ENCODE measurements around the gene NRROS. TPM values are rescaled to one million over a fixed set of nuclear protein-coding genes. Genes with fewer than 3 reads are reported as not detected.

Gene NRROS
- total RNA-seq, 1 donor: 0.72 TPM

DNA sequence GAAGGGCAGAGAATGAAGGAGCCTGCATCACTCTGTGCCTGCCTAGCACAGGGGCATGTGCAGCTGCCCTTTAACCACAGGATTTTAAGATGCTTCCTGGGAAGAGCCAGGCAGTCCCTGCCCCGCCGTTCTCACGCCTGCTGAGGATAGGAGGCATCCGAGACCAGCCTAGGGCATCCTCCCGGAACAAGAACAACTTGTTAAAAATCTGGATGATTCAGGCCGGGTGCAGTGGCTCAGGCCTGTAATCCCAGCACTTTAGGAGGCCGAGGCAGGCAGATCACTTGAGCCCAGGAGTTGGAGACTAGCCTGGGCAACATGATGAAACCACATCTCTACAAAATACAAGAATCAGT lies 15.2 kb downstream of the NRROS start:
- H3K27me3 ChIP-seq (ENCODE audit: insufficient read depth, low read length): no peaks in the 10 kb centered on the region
- H3K9me3 ChIP-seq (ENCODE audit: low read depth, low read length): no peaks in the 10 kb centered on the region
- DNase-seq (ENCODE audit: insufficient read length, low spot score, missing footprints): peak; percentile 62
- H3K4me2 ChIP-seq (ENCODE audit: insufficient read depth, low read length): no peak overlapping the region
- H3K27ac ChIP-seq (ENCODE audit: low read depth, low read length): no peak overlapping the region
- H3K4me3 ChIP-seq (ENCODE audit: insufficient read depth, low read length): no peak overlapping the region
- H4K20me1 ChIP-seq (ENCODE audit: insufficient read depth, low read length): no peaks in the 10 kb centered on the region
- peaks cover 11% of the 10 kb centered on the region for H3K4me1 ChIP-seq (ENCODE audit: insufficient read depth, low read length)
- H3K36me3 ChIP-seq (ENCODE audit: insufficient read depth, low read length): no peaks in the 10 kb centered on the region
- no peaks in the 10 kb centered on the region for H3K79me2 ChIP-seq (ENCODE audit: insufficient read depth, low read length)
- H2AFZ ChIP-seq (ENCODE audit: low read length): no peak overlapping the region
- no peak for TF ChIP-seq CTCF (IDR thresholded peaks at IDR 0.05; ENCODE audit: extremely low read depth, low read depth, low read length)

DNA sequence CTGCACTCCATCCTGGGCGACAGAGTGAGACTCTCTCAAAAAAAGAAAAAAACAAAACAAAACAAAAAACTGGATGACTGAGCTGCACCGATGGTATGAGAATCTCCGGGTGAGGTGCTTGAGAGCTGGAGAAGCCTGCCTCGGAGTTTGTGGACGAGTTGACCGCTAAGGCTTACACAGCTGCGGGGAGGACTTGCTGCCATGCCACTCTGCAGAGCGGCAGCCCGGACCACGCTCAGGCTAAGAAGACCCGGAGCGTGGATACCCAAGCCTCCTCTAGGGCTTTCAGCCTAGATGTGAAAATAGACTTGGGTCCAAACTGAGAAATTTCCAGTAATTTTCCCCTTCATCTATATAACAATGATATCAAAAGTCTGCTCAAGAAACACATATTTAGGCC lies 16.0 kb downstream of the NRROS start:
- no peaks in the 10 kb centered on the region for H4K20me1 ChIP-seq (ENCODE audit: insufficient read depth, low read length)
- no peak overlapping the region for H2AFZ ChIP-seq (ENCODE audit: low read length)
- no peak overlapping the region for H3K4me2 ChIP-seq (ENCODE audit: insufficient read depth, low read length)
- no peaks in the 10 kb centered on the region for H3K79me2 ChIP-seq (ENCODE audit: insufficient read depth, low read length)
- H3K27ac ChIP-seq (ENCODE audit: low read depth, low read length): no peak overlapping the region
- H3K36me3 ChIP-seq (ENCODE audit: insufficient read depth, low read length): no peaks in the 10 kb centered on the region
- H3K9me3 ChIP-seq (ENCODE audit: low read depth, low read length): no peaks in the 10 kb centered on the region
- H3K27me3 ChIP-seq (ENCODE audit: insufficient read depth, low read length): no peaks in the 10 kb centered on the region
- H3K4me3 ChIP-seq (ENCODE audit: insufficient read depth, low read length): no peak overlapping the region
- H3K4me1 ChIP-seq (ENCODE audit: insufficient read depth, low read length): peaks cover 10% of the 10 kb centered on the region
- TF ChIP-seq CTCF (IDR thresholded peaks at IDR 0.05; ENCODE audit: extremely low read depth, low read depth, low read length): no peak
- no peak for DNase-seq (ENCODE audit: insufficient read length, low spot score, missing footprints)

DNA sequence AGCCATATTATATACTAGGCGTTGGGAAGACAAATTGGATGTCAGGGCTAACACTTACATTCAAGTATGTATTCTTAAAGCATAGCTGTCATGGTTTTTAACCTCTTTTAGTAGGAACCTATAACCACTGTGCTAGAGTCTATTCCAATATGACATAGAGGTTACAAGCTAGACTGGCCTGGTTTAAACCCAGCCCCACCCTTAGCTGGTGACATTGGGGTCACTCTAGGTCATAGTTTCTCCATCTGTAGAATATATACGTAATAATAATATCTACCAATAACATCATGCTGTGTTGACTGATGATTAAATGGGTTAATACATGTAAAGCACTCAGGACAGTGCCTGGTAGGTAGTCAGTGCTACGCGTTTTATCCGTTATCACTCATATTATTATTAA lies 16.7 kb downstream of the NRROS start:
- no peaks in the 10 kb centered on the region for H4K20me1 ChIP-seq (ENCODE audit: insufficient read depth, low read length)
- peak; percentile 17 for DNase-seq (ENCODE audit: insufficient read length, low spot score, missing footprints)
- H3K4me1 ChIP-seq (ENCODE audit: insufficient read depth, low read length): peaks cover 6% of the 10 kb centered on the region
- TF ChIP-seq CTCF (IDR thresholded peaks at IDR 0.05; ENCODE audit: extremely low read depth, low read depth, low read length): no peak
- no peak overlapping the region for H3K4me2 ChIP-seq (ENCODE audit: insufficient read depth, low read length)
- H3K4me3 ChIP-seq (ENCODE audit: insufficient read depth, low read length): no peak overlapping the region
- H3K27me3 ChIP-seq (ENCODE audit: insufficient read depth, low read length): no peaks in the 10 kb centered on the region
- no peak overlapping the region for H3K27ac ChIP-seq (ENCODE audit: low read depth, low read length)
- H3K9me3 ChIP-seq (ENCODE audit: low read depth, low read length): no peaks in the 10 kb centered on the region
- no peaks in the 10 kb centered on the region for H3K36me3 ChIP-seq (ENCODE audit: insufficient read depth, low read length)
- no peaks in the 10 kb centered on the region for H3K79me2 ChIP-seq (ENCODE audit: insufficient read depth, low read length)
- no peak overlapping the region for H2AFZ ChIP-seq (ENCODE audit: low read length)

DNA sequence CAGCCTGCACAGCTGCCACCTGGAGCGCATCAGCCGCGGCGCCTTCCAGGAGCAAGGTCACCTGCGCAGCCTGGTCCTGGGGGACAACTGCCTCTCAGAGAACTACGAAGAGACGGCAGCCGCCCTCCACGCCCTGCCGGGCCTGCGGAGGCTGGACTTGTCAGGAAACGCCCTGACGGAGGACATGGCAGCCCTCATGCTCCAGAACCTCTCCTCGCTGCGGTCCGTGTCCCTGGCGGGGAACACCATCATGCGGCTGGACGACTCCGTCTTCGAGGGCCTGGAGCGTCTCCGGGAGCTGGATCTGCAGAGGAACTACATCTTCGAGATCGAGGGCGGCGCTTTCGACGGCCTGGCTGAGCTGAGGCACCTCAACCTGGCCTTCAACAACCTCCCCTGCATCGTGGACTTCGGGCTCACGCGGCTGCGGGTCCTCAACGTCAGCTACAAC lies 20.4 kb downstream of the NRROS start:
- Histone ChIP-seq H3K36me3 (ENCODE audit: insufficient read depth, low read length) (no peaks in the 10 kb centered on the region), H2AFZ (ENCODE audit: low read length) (no peak overlapping the region), H3K4me2 (ENCODE audit: insufficient read depth, low read length) (no peak overlapping the region), H3K4me1 (ENCODE audit: insufficient read depth, low read length) (peaks cover 3% of the 10 kb centered on the region), H3K27ac (ENCODE audit: low read depth, low read length) (no peak overlapping the region), H3K9me3 (ENCODE audit: low read depth, low read length) (no peaks in the 10 kb centered on the region), H3K4me3 (ENCODE audit: insufficient read depth, low read length) (no peak overlapping the region), H3K79me2 (ENCODE audit: insufficient read depth, low read length) (no peaks in the 10 kb centered on the region), H4K20me1 (ENCODE audit: insufficient read depth, low read length) (no peaks in the 10 kb centered on the region), H3K27me3 (ENCODE audit: insufficient read depth, low read length) (peaks cover under 1% of the 10 kb centered on the region)
- peak; percentile 21 for DNase-seq (ENCODE audit: insufficient read length, low spot score, missing footprints)
- no peak for TF ChIP-seq CTCF (IDR thresholded peaks at IDR 0.05; ENCODE audit: extremely low read depth, low read depth, low read length)

Data from osteoblast (primary cell).